Psoas muscle (tissue), 8 donors: Measurements from ENCODE around the gene CXCL16. TPM values are rescaled to one million over a fixed set of nuclear protein-coding genes. Genes with fewer than 3 reads are reported as not detected.

Experiments
- ATAC-seq, 4 donors: fragments of 200-7000 bp; cut with Tn5 transposase; one replicate each; pipeline ENCODE4 v1.9.1; 2020; ENCODE audit warnings: moderate library complexity in 3 of 4, mild to moderate bottlenecking in 2 of 4
- DNase-seq, 2 donors: peaks; one replicate each; pipeline ENCODE4 v3.0.0-alpha.2; 2020
- H3K27ac ChIP-seq: fragments of 200-600 bp; one replicate; pipeline ENCODE4 v1.8.0; 2022
- H3K27me3 ChIP-seq, 3 donors: fragments of 200-600 bp in 1 of 3; one replicate each; pipeline versions ENCODE4 v1.6.1 to v1.8.0; 2013 to 2022; ENCODE audit warnings: low read length in 2 of 3, mild to moderate bottlenecking in 2 of 3, moderate library complexity in 1 of 3; ENCODE audit not compliant: insufficient read depth in 3 of 3
- H3K36me3 ChIP-seq, 2 donors: fragments of 200-600 bp in 1 of 2; one replicate each; pipeline versions ENCODE4 v1.6.1 to v1.8.0; 2013 to 2022; ENCODE audit warnings: low read depth in 1 of 2, mild to moderate bottlenecking in 1 of 2, moderate library complexity in 1 of 2; ENCODE audit not compliant: insufficient read depth in 1 of 2
- H3K4me1 ChIP-seq: fragments of 200-600 bp; one replicate; pipeline ENCODE4 v1.8.0; 2022
- H3K4me3 ChIP-seq: fragments of 200-600 bp; one replicate; pipeline ENCODE4 v1.8.0; 2022; ENCODE audit warnings: mild to moderate bottlenecking
- H3K9me3 ChIP-seq: fragments of 200-600 bp; one replicate; pipeline ENCODE4 v1.8.0; 2022
- CTCF ChIP-seq: fragments of 200-600 bp; IDR thresholded peaks from one replicate; pipeline ENCODE4 v1.8.0; 2022; ENCODE audit warnings: antibody characterized with exemption
- WGBS, 3 donors: extraction: QIAGEN DNeasy Blood & Tissue Kit; methylation state at CpG; one replicate each; pipeline versions ENCODE4 v1.1.6 to v1.1.7; 2013; 5-methylcytosine and 5-hydroxymethylcytosine counted together
- intact Hi-C, 2 donors: fragments of 100-400 bp; cut with DNase I; formaldehyde crosslinking; loops; one replicate each; pipeline versions ENCODE4 v1.11.0 to v1.14.2; 2022
- polyA plus RNA-seq, 3 donors: library from polyadenylated mRNA; stranded (reverse); fragments of 200-250 nt; gene quantifications; one replicate each; pipeline ENCODE4 v1.2.3, GENCODE V29; 2013
- total RNA-seq, 4 donors: library from RNA; stranded (reverse); fragmentation: NEBNext Ultra II Directional in 2 of 4; extraction: Animal tissue kit (Norgen Biotek cat#: 25700) in 2 of 4; gene quantifications; one replicate each; pipeline versions ENCODE4 v1.2.1 to v1.2.4, GENCODE V29; 2021 to 2023
- donor health status: healthy with polysubstance abuse.
- donor health status: DM: no; HTN: no; CAD: no; lungs with moderate emphysema.
- donor health status: Bipolar disorder and iron deficiency.
- donor health status: healthy.
- donor health status: DM: yes; HTN: yes; CAD: no.
- donor health status: DM: no; HTN: no; CAD: no.
- donor health status: DM: no; HTN: no; CAD: no.
- donor health status: DM: yes; HTN: yes; CAD: no.

CXCL16 gene
- total and polyA plus RNA-seq, 7 donors, result 0.45 to 5.4 (median 1.7) TPM

- no peak overlapping the region for H3K4me3 ChIP-seq
- no peak overlapping the region for H3K27ac ChIP-seq
- no peaks in the 10 kb centered on the region for H3K9me3 ChIP-seq
- peaks cover 0 to 57% (median 7%) of the 10 kb centered on the region in 3 donors for H3K27me3 ChIP-seq
- no peak for TF ChIP-seq CTCF
- peak in 1 of 2 donors; percentile 11 for DNase-seq
- 68 to 72% (median 68%) methylated on average over 9 of the region's 9 CpGs for WGBS, 3 donors
- no peaks in the 10 kb centered on the region for H3K4me1 ChIP-seq
- no peak for ATAC-seq
- intact Hi-C loops, result no loop called here
- no peaks in the 10 kb centered on the region for H3K36me3 ChIP-seq
Measured at GRCh38 chr17:4777969-4778760, 38.4 kb upstream of the CXCL16 start.

- no peak overlapping the region for H3K4me3 ChIP-seq
Measured at GRCh38 chr17:4772235-4772613, 32.5 kb upstream of the CXCL16 start.

GRCh38 chr17:4771519-4772234 lies 31.9 kb upstream of the CXCL16 start, which contains the start of gene TM4SF5:
Gene TM4SF5 (plus strand): TSS chr17:4771886. CDS start chr17:4771923, 37 bp downstream.
- DNase-seq, result no peak
- Histone ChIP-seq H3K27ac (no peak within 1 kb of the TSS), H3K4me3 (no peak within 1 kb of the TSS), H3K27me3 (peaks cover 0 to 25% (median 3%) of the 10 kb centered on the region in 3 donors), H3K4me1 (no peaks in the 10 kb centered on the region), H3K36me3 (no peaks in the 10 kb centered on the region), H3K9me3 (no peaks in the 10 kb centered on the region)
- no peak for ATAC-seq
- intact Hi-C loops, result no loop called here
- WGBS, 3 donors, result 39 to 41% (median 39%) methylated on average over 13 of the region's 13 CpGs
- TF ChIP-seq CTCF, result no peak

More at GRCh38 chr17:4772235-4772613, 32.5 kb upstream of the CXCL16 start:
- Histone ChIP-seq H3K9me3 (no peaks in the 10 kb centered on the region), H3K27me3 (peaks cover 0 to 25% (median 3%) of the 10 kb centered on the region in 3 donors), H3K27ac (no peak overlapping the region), H3K4me1 (no peaks in the 10 kb centered on the region), H3K36me3 (no peaks in the 10 kb centered on the region)
- TF ChIP-seq CTCF, result no peak
- WGBS, 3 donors, result 32 to 35% (median 34%) methylated on average over 10 of the region's 10 CpGs
- DNase-seq (no peak), ATAC-seq (no peak)
- intact Hi-C loops, result no loop called here

- no peaks in the 10 kb centered on the region for H3K4me1 ChIP-seq
- H3K36me3 ChIP-seq, result no peaks in the 10 kb centered on the region
- DNase-seq (no peak), ATAC-seq (no peak)
- H3K27me3 ChIP-seq, result peaks cover 0 to 25% (median 3%) of the 10 kb centered on the region in 3 donors
- H3K27ac ChIP-seq, result no peak overlapping the region
- intact Hi-C loops, result no loop called here
- no peak for TF ChIP-seq CTCF
- 91 to 94% (median 93%) methylated on average over 2 of the region's 2 CpGs for WGBS, 3 donors
- no peaks in the 10 kb centered on the region for H3K9me3 ChIP-seq
- no peak overlapping the region for H3K4me3 ChIP-seq
Measured at GRCh38 chr17:4769628-4770027, 29.9 kb upstream of the CXCL16 start.
